HepG2 (cell line): Measurements from ENCODE around the gene HOXC10. TPM values are rescaled to one million over a fixed set of nuclear protein-coding genes. Genes with fewer than 3 reads are reported as not detected.

ENCODE experiments used
- EEA1 ChIP-seq: sonication (generic); formaldehyde crosslinking; IDR thresholded peaks from 2 replicates; pipeline ENCODE4 v1.5.1; 2020; ENCODE audit warnings: mild to moderate bottlenecking, missing genetic modification reagents, borderline replicate concordance
- GATAD1 ChIP-seq: IDR thresholded peaks from 2 replicates; pipeline ENCODE4 v1.6.1; 2016; ENCODE audit warnings: missing genetic modification reagents, missing compliant biosample characterization
- MAFG ChIP-seq: sonication (generic); formaldehyde crosslinking; IDR thresholded peaks from 2 replicates; pipeline ENCODE4 v1.5.1; 2020; ENCODE audit warnings: mild to moderate bottlenecking, missing genetic modification reagents
- NR1H2 ChIP-seq: sonication (generic); formaldehyde crosslinking; IDR thresholded peaks from 2 replicates; pipeline ENCODE4 v1.8.1; 2022; ENCODE audit warnings: low read depth, missing genetic modification reagents, borderline replicate concordance
- NR3C1 ChIP-seq: sonication (generic); formaldehyde crosslinking; IDR thresholded peaks from 2 replicates; pipeline ENCODE4 v1.4.0; 2020; ENCODE audit warnings: missing genetic modification reagents
- RBM22 ChIP-seq: fragments of 200-400 bp; formaldehyde crosslinking; optimal IDR thresholded peaks from 2 replicates; pipeline ENCODE3; 2017; ENCODE audit warnings: mild to moderate bottlenecking, low read length, moderate library complexity
- SNAI1 ChIP-seq: sonication (generic); formaldehyde crosslinking; IDR thresholded peaks from 2 replicates; pipeline ENCODE4 v1.5.0; 2020; ENCODE audit warnings: mild to moderate bottlenecking, missing genetic modification reagents, borderline replicate concordance
- SYNCRIP ChIP-seq: fragments of 200-400 bp; formaldehyde crosslinking; IDR thresholded peaks from 2 replicates; pipeline ENCODE4 v1.6.1; 2018; ENCODE audit warnings: mild to moderate bottlenecking, low read depth, low read length; ENCODE audit not compliant: insufficient read depth
- ZBTB14 ChIP-seq: sonication (generic); formaldehyde crosslinking; IDR thresholded peaks from 2 replicates; pipeline ENCODE4 v1.4.0; 2020; ENCODE audit warnings: missing genetic modification reagents
- ZNF143 ChIP-seq: sonication (generic); formaldehyde crosslinking; IDR thresholded peaks from 2 replicates; pipeline ENCODE4 v1.4.0; 2020; ENCODE audit warnings: missing genetic modification reagents
- ZNF850 ChIP-seq: sonication (generic); formaldehyde crosslinking; conservative IDR thresholded peaks from 2 replicates; pipeline ENCODE4 v1.9.0; 2021; ENCODE audit warnings: mild to moderate bottlenecking, missing genetic modification reagents
- polyA plus RNA-seq, 8 experiments: library from polyadenylated mRNA; depleted of rRNA in 3 of 8; stranded (reverse) in 7 of 8; unstranded in 1 of 8; fragments of >200 nt; fragmentation: Illumina TruSeq in 4 of 8; extraction: Trizol in 4 of 8; gene quantifications; 2 replicates each; pipeline versions ENCODE4 v1.2.1 to v1.2.3, GENCODE V29; 2011 to 2016; ENCODE audit warnings: low read depth in 4 of 8, missing spikeins in 1 of 8, mixed read lengths in 1 of 8; ENCODE audit not compliant: insufficient read depth in 1 of 8
- total RNA-seq, 5 experiments: library from RNA; depleted of rRNA; stranded (reverse); fragments of >200 nt; fragmentation: Illumina TruSeq; extraction: Trizol; gene quantifications; 2 replicates each; pipeline ENCODE4 v1.2.3, GENCODE V29; 2016; ENCODE audit warnings: low read depth in 1 of 5
- TF ChIP-seq, protein P1 (sequence below): sonication (generic); formaldehyde crosslinking; IDR thresholded peaks from 2 replicates; pipeline ENCODE4 v1.8.0; 2022; ENCODE audit warnings: mild to moderate bottlenecking, missing genetic modification reagents; ENCODE audit not compliant: insufficient replicate concordance

Gene HOXC10
- total and polyA plus RNA-seq, 2 of the 13 experiments (the other 11 are each of a cell fraction or from before 2014, with no cell fraction given): not detected

- TF ChIP-seq, protein P1, sequence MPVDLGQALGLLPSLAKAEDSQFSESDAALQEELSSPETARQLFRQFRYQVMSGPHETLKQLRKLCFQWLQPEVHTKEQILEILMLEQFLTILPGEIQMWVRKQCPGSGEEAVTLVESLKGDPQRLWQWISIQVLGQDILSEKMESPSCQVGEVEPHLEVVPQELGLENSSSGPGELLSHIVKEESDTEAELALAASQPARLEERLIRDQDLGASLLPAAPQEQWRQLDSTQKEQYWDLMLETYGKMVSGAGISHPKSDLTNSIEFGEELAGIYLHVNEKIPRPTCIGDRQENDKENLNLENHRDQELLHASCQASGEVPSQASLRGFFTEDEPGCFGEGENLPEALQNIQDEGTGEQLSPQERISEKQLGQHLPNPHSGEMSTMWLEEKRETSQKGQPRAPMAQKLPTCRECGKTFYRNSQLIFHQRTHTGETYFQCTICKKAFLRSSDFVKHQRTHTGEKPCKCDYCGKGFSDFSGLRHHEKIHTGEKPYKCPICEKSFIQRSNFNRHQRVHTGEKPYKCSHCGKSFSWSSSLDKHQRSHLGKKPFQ: no peak
- no peak for TF ChIP-seq SNAI1 (CRISPR knock-in tag)
- no peak for TF ChIP-seq RBM22
- TF ChIP-seq EEA1 (CRISPR knock-in tag): no peak
- TF ChIP-seq MAFG (CRISPR knock-in tag): no peak
- TF ChIP-seq ZNF143 (CRISPR knock-in tag): no peak
- TF ChIP-seq ZNF850 (CRISPR knock-in tag): no peak
- TF ChIP-seq SYNCRIP: no peak
- TF ChIP-seq NR1H2 (CRISPR knock-in tag): no peak
- TF ChIP-seq NR3C1: no peak
- no peak for TF ChIP-seq ZBTB14
- no peak for TF ChIP-seq GATAD1 (CRISPR knock-in tag)
These were observed 40.7 kb upstream of the HOXC10 start (continued) for GRCh38 chr12:53944209-53944608.
